GM19468 (cell line): Measurements from ENCODE around the gene NEK5.
"Not testable (repeated sequence)": the region's sequence is repeated elsewhere in the genome, so short reads cannot be mapped to it uniquely, and the experiment has no call there.

Experiments
- ATAC-seq: cut with Tn5 transposase; IDR thresholded peaks from one replicate; pipeline ENCODE4 v1.9.1; 2021; ENCODE audit warnings: mild to moderate bottlenecking, moderate library complexity, moderate number of reproducible peaks; ENCODE audit not compliant: unreplicated experiment; ENCODE audit errors: extremely low read depth

The NEK5 gene, protein sequence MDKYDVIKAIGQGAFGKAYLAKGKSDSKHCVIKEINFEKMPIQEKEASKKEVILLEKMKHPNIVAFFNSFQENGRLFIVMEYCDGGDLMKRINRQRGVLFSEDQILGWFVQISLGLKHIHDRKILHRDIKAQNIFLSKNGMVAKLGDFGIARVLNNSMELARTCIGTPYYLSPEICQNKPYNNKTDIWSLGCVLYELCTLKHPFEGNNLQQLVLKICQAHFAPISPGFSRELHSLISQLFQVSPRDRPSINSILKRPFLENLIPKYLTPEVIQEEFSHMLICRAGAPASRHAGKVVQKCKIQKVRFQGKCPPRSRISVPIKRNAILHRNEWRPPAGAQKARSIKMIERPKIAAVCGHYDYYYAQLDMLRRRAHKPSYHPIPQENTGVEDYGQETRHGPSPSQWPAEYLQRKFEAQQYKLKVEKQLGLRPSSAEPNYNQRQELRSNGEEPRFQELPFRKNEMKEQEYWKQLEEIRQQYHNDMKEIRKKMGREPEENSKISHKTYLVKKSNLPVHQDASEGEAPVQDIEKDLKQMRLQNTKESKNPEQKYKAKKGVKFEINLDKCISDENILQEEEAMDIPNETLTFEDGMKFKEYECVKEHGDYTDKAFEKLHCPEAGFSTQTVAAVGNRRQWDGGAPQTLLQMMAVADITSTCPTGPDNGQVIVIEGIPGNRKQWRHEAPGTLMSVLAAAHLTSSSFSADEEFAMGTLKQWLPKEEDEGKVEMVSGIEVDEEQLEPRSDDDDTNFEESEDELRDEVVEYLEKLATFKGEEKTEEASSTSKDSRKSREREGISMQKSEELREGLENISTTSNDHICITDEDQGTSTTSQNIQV

DNA sequence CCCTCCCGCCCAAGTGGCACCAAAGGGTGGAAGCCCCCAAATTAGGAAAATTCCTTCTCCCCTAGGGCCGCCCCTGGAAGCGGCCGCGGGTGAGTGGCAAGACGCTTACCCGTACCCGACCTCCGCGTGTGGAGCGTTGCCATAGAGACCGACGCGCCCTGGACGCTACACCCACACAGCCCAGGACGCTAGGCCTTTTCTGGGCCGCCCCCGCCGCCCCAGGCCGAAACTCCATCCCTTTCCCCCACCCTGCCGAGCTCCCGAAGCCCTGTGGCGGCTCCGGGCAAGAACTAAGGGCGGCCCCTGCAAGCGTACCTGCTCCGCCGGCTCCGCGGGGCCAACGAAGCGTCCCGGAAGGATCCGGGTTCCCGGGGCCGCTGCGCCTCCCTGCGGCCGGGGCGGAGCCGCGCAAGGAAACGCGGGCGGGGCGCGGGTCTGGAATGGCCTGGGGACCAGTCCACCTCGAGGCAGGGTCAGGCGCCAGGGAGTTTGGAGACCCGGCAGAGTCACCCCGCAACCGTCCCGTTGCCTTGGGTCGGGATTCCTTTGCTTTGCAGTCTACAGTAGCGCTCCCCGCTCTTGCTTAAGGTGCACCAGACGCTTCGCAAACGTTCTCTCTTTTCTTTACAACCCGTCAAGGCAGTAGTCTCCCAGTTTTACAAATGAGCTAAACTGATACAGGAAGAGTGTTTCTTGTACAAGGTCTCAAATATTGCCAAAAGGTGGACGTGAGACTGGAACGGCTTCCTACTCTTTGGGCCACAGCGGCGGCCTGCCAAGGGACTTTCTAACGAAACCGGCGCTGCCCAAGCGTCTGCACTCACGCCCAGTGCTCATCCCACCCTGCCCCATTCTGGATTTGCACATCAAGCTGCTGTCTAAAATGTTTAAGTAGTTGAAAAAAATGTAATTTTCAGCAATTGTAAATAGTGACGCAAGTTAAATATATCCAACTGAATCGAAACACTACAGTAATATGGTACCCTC is at the start of gene NEK5:
NEK5 (minus strand) TSS at position 360 of the 987 bp plus-strand sequence. CDS start 1,591 bp downstream, outside the sequence.
- ATAC-seq, result peak; percentile 30

DNA sequence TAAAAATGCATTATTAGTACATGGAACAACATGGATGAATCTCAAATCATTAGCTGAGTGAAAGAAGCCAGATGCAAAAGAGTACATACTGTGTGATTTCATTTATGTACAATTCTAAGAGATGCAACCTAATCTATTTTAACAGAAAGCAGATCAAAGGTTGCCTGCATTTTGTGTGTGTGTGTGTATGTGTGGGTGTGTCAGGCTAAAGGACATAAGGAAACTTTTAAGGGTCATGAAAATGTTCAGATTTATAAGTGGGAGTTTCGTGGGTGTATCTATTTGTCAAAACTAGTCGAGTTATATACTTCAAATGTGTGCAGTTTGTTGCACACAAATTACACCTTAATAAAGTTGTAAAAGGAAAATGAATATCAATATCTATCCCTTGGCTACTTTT is 48.4 kb upstream of the NEK5 start:
- no peak for ATAC-seq

DNA sequence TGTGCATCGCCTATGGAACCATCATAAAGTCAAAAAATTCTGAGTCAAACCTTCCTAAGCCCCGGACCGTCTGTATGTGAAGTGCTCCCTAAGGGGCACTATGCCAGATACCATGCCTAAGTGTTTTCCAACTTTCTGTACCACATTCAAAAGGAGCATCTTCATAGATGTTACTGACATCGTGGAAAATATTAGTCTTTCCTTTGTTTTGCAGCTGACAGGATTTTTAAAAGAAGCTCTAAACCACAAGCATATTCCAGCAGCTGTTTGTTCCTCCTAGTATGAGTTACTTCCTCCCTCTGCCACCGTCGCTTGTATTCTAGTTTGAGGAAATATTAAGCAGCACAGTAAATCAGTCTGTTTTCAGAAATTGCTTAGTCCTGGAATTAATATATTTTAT is 45.1 kb upstream of the NEK5 start:
- ATAC-seq, result not testable (repeated sequence)

DNA sequence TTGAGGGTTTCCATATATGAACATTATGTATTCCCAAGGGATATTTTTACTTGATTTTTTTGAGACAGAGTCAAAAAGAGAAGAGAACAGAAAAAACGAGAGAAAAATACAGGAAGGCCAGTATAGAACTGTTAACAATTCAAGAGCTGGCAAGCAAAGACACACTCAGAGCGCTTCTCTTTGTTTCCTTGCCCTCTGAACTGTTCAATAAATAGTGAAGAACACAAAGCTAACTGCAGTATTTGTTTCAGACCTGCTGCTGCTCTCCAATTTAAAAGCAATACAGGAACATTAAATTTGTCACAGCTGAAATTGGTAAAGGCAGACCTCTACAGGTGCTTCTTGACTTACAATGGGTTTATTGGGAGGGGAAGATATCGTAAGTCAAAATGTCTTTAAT is 44.5 kb upstream of the NEK5 start:
- ATAC-seq, result no peak

DNA sequence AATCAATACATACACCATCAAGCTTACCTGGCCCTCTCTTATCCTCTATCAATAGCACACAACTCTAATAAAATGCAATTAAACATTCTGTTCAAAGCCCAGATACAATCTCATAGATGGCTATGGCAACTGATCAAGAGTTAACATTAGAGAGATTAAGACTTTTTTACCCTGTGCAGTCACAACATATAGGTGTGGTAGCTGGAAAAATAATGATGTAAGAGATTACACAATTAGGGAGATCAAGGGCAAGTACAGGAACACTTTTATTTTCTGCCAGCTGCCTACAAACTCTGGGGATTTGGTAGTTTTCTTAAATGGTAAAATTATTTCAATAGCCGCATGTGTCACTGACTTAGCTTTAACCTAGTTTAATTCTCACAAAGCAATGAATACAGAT is 42.8 kb upstream of the NEK5 start:
- ATAC-seq, result not testable (repeated sequence)

DNA sequence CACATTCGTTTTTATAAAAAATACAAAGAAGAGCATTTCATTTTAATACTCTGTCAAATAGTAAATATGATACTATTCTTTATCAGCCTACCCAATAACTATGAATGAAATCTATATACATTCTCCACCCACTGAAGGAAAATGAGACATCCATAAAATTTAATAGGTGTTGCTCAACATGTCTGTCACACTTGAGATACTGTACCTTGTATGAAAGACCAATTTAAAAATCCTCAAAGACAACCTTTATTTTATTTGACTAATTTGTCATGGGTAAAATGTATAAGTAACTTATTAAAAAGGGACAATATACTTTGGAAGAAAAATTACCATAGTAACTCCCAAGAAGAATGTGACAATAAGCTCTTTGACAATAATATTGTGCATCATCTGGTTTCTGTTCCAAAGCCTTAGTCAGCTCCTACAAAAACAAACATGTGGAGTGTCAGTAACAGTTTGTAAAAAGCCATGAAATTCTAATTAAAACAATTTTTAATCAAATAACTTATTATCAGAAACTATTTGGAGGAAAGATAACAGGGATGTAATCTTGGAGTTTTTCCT is 42.0 kb upstream of the NEK5 start:
- not testable (repeated sequence) for ATAC-seq

DNA sequence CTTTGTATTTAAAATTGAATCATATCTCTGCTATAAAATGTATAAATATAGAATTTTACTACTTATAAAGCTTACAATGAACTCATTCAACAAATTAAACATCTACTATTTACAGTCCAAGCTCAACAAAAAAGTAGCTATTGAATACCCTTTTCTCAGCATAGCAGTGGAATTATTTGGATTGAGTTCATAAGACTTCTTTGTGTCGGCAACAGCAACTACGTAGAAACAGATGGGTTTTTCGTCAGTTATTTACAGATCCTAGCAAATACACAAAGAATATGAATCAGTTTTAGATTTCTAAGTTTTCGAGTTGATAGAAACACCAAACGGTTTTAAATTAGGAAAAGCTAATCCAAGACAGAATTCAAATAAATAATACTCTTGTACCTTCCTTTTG is 41.0 kb upstream of the NEK5 start:
- ATAC-seq, result no peak

DNA sequence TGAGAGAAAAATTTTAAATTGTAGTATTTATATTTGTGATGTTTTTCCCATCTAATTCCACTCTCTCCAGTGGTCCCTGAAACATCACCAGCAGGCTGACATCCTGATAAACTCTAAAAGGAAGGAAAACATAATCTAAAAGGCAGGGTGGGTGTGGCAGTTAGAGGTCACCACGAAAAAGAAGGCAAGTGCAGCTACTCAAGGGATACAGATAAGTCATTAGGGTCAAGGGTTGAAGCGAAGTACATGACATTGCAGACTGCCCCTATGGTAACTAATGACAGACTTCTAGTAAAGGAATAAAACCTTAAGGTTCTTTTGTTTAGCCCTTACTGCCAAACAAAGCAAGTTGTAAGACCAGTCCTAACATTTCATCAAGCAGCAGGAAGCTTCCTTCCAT is 36.5 kb upstream of the NEK5 start:
- no peak for ATAC-seq

DNA sequence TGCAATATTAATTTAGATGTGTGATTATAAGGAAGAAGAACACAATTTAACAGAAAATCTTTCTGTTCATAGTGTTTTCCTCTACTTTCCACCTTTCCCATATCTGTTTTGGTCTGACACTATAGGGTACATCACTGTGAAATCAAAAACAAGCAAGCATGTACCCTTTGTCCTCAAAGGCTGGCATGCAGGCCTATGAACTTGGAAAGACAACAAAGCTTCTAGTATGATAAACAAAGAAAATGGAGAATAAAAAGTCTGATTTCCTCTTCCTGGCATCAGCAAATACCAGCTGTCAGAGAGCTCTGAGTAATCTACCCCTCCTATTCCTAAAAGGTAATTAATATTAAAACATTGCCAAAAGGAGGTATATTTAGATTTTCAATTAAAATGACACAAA is 36.1 kb upstream of the NEK5 start:
- ATAC-seq, result no peak

DNA sequence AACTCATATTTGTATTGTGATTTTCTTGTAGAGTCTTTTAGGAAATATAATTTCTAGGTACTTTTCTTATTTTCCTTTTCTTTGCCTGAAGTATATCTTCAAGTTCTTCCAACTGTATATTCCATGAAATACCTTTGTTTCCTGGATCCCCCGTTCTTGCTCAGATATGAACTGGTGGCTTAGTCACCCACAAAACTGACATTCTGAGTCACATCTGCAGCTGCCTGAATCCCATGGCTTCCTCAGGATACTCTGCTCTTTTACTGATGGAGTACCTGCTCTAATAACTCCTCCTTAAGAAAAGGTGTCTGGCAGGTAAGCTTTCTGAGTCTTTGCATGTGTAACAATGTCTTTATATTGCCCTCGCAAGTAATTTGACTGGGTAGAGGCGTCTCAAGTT is 35.0 kb upstream of the NEK5 start:
- ATAC-seq, result not testable (repeated sequence)

DNA sequence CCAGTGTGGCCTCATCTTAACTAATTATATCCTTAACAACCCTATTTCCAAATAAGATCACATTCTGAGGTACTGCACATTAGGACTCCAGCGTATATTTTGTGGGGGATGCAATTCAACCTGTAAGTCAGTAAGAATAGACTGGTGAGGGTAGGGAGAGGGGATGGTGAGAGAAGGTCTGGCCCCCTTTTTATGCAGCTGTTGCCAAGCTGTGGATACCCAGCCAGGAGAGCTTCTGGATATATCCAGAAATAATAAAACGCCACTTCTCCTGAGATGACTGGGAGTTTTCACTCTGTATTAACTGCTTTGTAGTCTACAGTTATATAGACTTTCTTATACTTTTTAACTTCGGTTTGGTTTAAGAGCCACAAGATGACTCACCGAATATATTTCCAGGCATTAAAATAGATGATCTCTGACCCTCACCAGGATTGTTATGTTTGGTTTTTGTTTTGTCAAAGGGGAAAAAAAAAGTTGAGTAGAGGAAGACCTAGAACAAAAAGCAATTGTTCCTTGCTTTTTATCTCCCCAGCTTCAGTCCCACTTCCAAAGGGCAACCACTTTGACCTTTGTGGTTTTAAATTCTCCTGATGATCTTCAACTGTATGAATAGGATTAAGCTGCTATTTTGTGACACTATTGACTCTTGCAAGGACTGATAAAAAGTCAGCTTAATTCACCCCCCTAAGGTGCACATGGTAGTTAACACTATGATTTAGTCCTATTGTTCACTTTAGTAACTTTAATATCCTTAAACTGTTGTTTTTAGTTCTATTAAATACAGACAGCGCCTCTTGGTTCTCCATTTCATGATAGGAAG is 33.6 kb upstream of the NEK5 start:
- no peak for ATAC-seq

DNA sequence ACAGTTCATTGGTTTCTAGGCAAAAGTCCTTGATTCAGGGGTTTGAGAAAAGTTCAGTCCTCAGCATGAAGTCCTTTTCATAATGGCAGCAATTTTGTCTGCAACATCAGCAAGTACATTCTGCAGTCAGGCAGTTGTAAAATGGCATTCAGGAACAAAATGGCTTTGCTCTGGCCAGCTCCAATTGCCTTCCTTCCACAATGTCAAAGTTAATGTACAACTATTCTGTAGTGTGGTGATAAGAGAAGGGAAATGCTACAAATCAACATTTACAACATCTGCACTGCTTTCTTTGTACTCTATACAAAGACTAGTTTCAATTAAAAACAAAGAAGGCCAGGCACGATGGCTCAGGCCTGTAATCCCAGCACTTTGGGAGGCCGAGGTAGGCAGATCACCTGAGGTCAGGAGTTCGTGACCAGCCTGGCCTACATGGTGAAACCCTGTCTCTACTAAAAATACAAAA is 32.3 kb upstream of the NEK5 start:
- no peak for ATAC-seq

DNA sequence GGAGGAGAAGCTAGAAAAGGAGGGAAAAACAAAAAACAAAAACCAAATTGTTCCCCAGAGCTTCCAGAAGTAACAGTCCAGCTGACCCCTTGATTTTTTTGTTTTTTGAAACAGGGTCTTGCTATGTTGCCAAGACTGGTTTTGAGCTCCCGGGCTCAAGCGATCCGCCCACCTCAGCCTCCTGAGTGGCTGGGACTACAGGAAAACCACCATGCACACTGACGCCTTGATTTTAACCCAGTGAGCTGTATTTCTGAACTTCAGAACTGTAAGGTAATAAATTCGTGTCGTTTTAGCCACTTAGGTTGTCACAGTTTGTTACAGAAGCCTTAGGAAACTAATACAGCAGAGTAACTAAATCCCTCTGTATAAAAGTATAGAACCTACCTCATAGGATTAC is 31.6 kb upstream of the NEK5 start:
- no peak for ATAC-seq

DNA sequence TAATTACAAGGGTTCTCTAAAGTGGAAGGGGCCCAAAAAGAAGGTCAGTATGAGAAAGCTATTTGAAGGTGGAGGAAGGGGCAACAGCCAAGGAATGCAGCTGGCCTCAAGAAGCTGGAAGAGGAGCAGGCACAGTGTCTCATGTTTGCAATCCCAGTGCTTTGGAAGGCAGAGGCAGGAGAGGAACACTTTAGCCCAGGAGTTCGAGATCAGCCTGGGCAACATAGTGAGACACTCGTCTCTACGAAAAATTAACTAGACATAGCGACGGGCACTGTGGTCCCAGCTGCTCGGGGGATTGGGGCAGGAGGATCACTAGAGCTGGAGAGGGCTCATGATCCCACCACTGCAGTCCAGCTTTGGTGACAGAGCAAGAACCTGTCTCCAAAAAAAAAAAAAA is 31.2 kb upstream of the NEK5 start:
- ATAC-seq, result no peak

DNA sequence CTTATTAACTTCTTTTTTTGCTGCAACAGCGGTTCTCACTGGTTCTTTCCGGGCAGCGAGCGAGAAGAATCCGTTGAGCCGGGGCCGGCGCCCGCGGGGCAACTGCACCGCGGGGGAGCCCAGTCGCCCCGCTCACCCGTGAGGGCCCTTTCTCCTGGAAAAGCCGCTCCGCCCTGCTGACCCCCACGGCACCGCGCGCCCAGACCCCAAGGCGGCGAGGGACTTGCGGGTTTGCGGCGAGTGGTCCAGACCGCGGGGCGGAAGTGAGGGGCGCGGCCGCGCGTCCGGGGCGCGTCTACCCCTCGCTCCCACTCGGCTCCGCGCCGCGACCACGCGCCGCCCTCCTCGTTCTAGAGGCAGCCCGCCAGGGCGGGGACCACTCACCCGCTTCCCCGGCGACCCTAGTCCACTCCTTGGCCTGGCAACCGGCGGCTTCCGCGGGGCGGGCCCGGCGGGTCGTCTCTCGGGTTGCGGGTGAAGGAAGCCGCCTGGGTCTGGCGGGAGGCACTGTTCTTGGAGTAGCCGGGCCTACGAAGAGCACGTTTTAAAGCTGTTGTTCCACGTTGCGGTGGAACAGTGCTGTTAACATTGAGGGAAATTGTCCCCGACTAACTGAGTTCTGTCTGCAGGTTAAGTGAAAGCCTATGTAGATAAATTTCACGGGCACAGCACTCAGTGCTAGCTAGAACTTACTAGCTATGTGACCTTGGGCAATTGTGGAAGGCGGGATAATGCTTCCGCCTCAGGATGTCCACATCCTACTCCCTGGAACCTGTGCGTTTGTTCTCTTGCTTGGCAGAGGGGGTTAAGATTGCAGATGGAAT is 30.5 kb upstream of the NEK5 start, which contains the start of gene NEK3:
NEK3 (minus strand) TSS at position 439 of the 824 bp plus-strand sequence. CDS start 3,406 bp downstream, outside the sequence.
- peak; percentile 68 for ATAC-seq

DNA sequence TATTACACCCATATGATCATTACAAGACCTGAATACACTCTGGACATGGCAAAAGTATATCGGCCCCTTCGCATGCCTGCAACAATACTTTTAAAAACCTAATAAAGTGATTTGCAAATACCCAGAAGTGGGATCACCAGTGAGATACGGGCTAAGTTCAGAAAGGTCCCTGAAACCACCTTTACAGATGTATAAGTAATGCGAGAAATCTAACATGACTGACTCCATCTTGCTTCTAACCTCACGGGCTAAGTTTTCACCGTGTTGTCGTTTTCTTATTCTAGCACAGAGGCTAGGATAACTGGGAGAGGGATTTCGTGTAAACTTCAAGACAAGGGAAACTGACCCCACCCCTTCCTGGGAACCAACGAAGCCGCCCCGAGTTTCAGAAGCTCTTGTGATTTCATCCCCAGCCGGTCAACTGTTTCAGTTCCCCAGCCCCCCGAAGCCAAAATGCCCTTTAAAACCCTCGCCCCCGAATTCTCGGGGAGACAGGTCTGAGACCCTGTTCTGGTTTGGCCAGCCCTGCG is 29.8 kb upstream of the NEK5 start:
- no peak for ATAC-seq

DNA sequence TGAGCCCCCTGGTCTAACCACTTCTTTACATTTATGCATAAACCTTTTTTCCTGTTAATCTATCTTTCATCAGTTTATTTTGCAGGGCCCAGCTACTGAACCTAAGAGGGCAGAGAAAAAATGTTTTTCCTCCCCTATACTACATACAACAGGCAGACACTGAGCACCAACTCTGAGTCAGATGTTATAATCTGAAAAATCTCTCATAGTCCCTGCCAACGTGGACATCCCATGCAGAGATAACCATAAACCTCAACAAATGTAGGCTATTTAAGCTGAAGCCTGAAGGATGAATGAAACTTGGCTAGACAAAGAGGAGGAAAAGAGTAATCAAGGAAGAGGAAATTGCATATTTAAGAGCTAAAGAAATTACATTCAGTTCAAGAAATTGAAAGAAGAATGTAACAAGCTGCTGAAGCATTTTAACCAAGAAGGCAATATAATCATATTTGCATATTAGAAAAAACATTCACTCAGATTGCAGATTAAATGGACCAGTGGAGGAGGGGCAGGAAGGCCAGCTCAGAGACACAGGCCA is 27.9 kb upstream of the NEK5 start:
- no peak for ATAC-seq
